Measurements from ENCODE around the gene ASB3.

Gene ASB3

DNA sequence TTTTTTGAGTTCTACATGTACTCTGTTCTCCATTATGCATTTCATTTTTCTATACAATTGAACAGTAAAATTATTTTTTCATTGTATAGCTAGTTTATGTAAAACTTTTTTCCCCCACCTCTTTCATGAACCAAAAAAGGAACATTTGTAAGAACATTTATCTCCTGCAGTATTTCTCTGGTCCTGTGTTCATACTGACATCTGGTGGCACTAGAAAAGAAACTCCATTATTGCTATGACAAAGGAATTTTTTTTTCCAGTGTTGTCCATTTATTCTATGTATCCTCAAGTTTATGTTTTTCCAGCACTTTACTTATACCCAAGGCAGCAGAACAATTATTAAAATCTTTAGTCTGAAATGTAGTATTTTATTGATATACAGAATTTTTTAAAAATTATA is 46.6 kb downstream of the ASB3 start:
- no peak for TF ChIP-seq TAF1 (IDR thresholded peaks at IDR 0.05; ENCODE audit: borderline replicate concordance, insufficient read depth, low read length)
- no peak for TF ChIP-seq SIN3A (IDR thresholded peaks at IDR 0.05; ENCODE audit: borderline replicate concordance, insufficient read depth, low read length)
- TF ChIP-seq, protein P1, sequence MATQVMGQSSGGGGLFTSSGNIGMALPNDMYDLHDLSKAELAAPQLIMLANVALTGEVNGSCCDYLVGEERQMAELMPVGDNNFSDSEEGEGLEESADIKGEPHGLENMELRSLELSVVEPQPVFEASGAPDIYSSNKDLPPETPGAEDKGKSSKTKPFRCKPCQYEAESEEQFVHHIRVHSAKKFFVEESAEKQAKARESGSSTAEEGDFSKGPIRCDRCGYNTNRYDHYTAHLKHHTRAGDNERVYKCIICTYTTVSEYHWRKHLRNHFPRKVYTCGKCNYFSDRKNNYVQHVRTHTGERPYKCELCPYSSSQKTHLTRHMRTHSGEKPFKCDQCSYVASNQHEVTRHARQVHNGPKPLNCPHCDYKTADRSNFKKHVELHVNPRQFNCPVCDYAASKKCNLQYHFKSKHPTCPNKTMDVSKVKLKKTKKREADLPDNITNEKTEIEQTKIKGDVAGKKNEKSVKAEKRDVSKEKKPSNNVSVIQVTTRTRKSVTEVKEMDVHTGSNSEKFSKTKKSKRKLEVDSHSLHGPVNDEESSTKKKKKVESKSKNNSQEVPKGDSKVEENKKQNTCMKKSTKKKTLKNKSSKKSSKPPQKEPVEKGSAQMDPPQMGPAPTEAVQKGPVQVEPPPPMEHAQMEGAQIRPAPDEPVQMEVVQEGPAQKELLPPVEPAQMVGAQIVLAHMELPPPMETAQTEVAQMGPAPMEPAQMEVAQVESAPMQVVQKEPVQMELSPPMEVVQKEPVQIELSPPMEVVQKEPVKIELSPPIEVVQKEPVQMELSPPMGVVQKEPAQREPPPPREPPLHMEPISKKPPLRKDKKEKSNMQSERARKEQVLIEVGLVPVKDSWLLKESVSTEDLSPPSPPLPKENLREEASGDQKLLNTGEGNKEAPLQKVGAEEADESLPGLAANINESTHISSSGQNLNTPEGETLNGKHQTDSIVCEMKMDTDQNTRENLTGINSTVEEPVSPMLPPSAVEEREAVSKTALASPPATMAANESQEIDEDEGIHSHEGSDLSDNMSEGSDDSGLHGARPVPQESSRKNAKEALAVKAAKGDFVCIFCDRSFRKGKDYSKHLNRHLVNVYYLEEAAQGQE (IDR thresholded peaks at IDR 0.05; ENCODE audit: insufficient read depth in 1 of 2, low read depth in 2 of 2, low read length in 2 of 2), result no peak

DNA sequence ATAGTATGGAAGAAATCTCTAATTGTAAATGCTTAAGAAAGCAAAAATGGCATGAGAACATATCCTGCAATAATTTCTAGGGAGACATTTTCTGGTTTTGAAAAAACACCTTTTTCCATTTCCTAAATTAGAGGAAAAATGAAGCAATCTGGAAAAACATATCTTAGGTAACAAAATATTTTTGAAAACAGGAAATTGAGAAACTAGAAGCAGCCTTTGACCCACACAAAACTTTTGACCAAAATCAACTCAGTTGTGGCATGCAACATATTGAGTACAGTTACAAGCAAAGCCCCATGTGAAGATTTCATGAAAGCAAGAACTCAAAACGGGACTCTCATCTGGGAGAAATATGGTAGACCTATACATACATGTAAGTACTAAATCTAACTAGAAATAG is 47.7 kb downstream of the ASB3 start:
- TF ChIP-seq TAF1 (IDR thresholded peaks at IDR 0.05; ENCODE audit: borderline replicate concordance, insufficient read depth, low read length) (no peak), FOXP2 (optimal IDR thresholded peaks at IDR 0.05; ENCODE audit: borderline replicate concordance, extremely low read depth, extremely low read length, insufficient read depth) (no peak), POLR2AphosphoS5 (IDR thresholded peaks at IDR 0.05; ENCODE audit: low read depth, low read length) (no peak), SIN3A (IDR thresholded peaks at IDR 0.05; ENCODE audit: borderline replicate concordance, insufficient read depth, low read length) (no peak)
- TF ChIP-seq, protein P1 (IDR thresholded peaks at IDR 0.05; ENCODE audit: insufficient read depth in 1 of 2, low read depth in 2 of 2, low read length in 2 of 2), result no peak

DNA sequence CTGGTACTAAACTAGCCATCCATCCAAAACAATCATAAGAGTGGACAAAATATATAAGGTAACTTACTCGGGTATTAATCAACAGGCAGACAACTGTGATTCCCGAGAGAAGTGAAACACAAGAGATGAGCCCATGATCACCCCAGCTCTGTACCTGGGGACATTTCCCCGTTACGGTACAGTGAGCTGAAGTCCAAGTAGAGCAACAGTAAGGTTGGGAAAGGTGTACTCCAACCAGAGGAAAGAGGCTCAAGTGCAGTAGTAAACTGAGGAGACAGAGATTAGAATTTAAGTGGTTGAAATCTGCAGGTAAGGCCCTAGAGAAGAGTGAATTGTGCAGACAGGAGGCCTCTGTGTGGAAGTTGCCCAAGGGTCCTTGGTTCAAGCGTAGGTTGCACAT is 49.7 kb downstream of the ASB3 start:
- no peak for TF ChIP-seq POLR2AphosphoS5 (IDR thresholded peaks at IDR 0.05; ENCODE audit: low read depth, low read length)
- TF ChIP-seq, protein P1 (IDR thresholded peaks at IDR 0.05; ENCODE audit: insufficient read depth in 1 of 2, low read depth in 2 of 2, low read length in 2 of 2), result no peak
- no peak for TF ChIP-seq SIN3A (IDR thresholded peaks at IDR 0.05; ENCODE audit: borderline replicate concordance, insufficient read depth, low read length)
- TF ChIP-seq TAF1 (IDR thresholded peaks at IDR 0.05; ENCODE audit: borderline replicate concordance, insufficient read depth, low read length), result no peak
- TF ChIP-seq FOXP2 (optimal IDR thresholded peaks at IDR 0.05; ENCODE audit: borderline replicate concordance, extremely low read depth, extremely low read length, insufficient read depth), result no peak

DNA sequence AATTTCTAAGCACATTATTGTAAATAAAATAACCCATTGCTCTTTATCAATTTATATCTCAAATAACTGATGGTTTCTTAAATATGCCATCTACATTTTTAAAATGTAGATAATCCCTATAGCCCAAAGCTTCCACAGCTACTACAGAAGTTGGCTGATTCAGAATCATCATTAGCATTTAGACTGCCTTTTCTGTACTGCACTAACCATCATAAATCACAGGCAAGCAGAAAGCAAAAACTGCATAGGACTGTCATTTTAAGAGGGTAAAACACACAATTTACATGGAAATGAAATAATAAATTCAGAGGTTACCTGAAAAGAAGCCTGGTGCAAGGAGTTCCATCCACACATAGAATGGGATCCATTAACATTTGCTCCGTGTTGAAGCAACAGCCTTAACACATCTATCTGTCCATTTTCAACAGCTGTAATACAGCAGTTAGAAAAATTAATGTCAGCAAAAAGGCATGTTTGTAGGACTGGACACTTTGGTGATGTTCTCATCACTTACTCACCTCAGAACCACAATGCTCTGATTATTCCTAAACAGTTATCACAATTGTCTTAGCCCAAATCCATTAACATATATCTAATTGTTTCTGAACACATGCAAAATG is 57.5 kb downstream of the ASB3 start:
- TF ChIP-seq SIN3A (IDR thresholded peaks at IDR 0.05; ENCODE audit: borderline replicate concordance, insufficient read depth, low read length) (no peak), POLR2AphosphoS5 (IDR thresholded peaks at IDR 0.05; ENCODE audit: low read depth, low read length) (no peak), FOXP2 (optimal IDR thresholded peaks at IDR 0.05; ENCODE audit: borderline replicate concordance, extremely low read depth, extremely low read length, insufficient read depth) (no peak), TAF1 (IDR thresholded peaks at IDR 0.05; ENCODE audit: borderline replicate concordance, insufficient read depth, low read length) (no peak)
- TF ChIP-seq, protein P1 (IDR thresholded peaks at IDR 0.05; ENCODE audit: insufficient read depth in 1 of 2, low read depth in 2 of 2, low read length in 2 of 2), result no peak

DNA sequence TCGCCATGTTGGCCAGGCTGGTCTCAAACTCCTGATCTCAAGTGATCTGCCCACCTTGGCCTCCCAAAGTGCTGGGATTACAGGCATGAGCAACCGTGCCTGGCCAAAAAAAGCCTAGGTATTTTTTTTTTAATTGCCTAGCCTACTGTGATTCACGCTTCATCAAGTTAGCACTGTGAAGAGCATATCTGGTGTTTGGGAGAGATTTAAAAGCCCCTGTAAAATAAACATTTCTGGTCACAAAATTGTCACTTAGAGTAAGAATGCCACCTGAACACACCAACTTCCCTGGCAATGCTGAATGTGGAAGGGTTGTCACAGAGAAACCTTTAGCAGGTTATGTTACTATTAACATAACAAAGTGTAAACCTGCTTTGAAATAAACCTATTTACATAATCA is 58.8 kb downstream of the ASB3 start:
- TF ChIP-seq, protein P1 (IDR thresholded peaks at IDR 0.05; ENCODE audit: insufficient read depth in 1 of 2, low read depth in 2 of 2, low read length in 2 of 2), result no peak
- no peak for TF ChIP-seq SIN3A (IDR thresholded peaks at IDR 0.05; ENCODE audit: borderline replicate concordance, insufficient read depth, low read length)
- TF ChIP-seq TAF1 (IDR thresholded peaks at IDR 0.05; ENCODE audit: borderline replicate concordance, insufficient read depth, low read length), result no peak
- TF ChIP-seq POLR2AphosphoS5 (IDR thresholded peaks at IDR 0.05; ENCODE audit: low read depth, low read length), result no peak
- TF ChIP-seq FOXP2 (optimal IDR thresholded peaks at IDR 0.05; ENCODE audit: borderline replicate concordance, extremely low read depth, extremely low read length, insufficient read depth), result no peak

Measured in PFSK-1 (cell line).